ENCODE measurements around the gene EHBP1L1. TPM values are rescaled to one million over a fixed set of nuclear protein-coding genes. Genes with fewer than 3 reads are reported as not detected.
A peak's percentile ranks its signal among the peaks of the same experiment; 100 is the strongest.

EHBP1L1 gene
- total and polyA plus RNA-seq, 2 of the 13 experiments (the other 11 are each of a cell fraction or from before 2014, with no cell fraction given): 8.3 to 10.6 TPM

GRCh38 chr11:65574811-65575567 is 864 bp upstream of the EHBP1L1 start (continued):
- TF ChIP-seq ZMYM2 (CRISPR knock-in tag; IDR thresholded peaks at IDR 0.05) (peak; percentile 49; the same call in 1 of the 2 replicates), PLRG1 (conservative IDR thresholded peaks at IDR 0.05) (no peak), SOX5 (CRISPR knock-in tag; IDR thresholded peaks at IDR 0.05; ENCODE audit: borderline replicate concordance) (no peak), HDAC1 (CRISPR knock-in tag; IDR thresholded peaks at IDR 0.05) (peak; percentile 24; the same call in 1 of the 2 replicates), ZNF318 (CRISPR knock-in tag; IDR thresholded peaks at IDR 0.05) (peak; percentile 24; the same call in 1 of the 2 replicates), KDM1A (CRISPR knock-in tag; IDR thresholded peaks at IDR 0.05) (peak; percentile 79)
- TF ChIP-seq, protein P1, sequence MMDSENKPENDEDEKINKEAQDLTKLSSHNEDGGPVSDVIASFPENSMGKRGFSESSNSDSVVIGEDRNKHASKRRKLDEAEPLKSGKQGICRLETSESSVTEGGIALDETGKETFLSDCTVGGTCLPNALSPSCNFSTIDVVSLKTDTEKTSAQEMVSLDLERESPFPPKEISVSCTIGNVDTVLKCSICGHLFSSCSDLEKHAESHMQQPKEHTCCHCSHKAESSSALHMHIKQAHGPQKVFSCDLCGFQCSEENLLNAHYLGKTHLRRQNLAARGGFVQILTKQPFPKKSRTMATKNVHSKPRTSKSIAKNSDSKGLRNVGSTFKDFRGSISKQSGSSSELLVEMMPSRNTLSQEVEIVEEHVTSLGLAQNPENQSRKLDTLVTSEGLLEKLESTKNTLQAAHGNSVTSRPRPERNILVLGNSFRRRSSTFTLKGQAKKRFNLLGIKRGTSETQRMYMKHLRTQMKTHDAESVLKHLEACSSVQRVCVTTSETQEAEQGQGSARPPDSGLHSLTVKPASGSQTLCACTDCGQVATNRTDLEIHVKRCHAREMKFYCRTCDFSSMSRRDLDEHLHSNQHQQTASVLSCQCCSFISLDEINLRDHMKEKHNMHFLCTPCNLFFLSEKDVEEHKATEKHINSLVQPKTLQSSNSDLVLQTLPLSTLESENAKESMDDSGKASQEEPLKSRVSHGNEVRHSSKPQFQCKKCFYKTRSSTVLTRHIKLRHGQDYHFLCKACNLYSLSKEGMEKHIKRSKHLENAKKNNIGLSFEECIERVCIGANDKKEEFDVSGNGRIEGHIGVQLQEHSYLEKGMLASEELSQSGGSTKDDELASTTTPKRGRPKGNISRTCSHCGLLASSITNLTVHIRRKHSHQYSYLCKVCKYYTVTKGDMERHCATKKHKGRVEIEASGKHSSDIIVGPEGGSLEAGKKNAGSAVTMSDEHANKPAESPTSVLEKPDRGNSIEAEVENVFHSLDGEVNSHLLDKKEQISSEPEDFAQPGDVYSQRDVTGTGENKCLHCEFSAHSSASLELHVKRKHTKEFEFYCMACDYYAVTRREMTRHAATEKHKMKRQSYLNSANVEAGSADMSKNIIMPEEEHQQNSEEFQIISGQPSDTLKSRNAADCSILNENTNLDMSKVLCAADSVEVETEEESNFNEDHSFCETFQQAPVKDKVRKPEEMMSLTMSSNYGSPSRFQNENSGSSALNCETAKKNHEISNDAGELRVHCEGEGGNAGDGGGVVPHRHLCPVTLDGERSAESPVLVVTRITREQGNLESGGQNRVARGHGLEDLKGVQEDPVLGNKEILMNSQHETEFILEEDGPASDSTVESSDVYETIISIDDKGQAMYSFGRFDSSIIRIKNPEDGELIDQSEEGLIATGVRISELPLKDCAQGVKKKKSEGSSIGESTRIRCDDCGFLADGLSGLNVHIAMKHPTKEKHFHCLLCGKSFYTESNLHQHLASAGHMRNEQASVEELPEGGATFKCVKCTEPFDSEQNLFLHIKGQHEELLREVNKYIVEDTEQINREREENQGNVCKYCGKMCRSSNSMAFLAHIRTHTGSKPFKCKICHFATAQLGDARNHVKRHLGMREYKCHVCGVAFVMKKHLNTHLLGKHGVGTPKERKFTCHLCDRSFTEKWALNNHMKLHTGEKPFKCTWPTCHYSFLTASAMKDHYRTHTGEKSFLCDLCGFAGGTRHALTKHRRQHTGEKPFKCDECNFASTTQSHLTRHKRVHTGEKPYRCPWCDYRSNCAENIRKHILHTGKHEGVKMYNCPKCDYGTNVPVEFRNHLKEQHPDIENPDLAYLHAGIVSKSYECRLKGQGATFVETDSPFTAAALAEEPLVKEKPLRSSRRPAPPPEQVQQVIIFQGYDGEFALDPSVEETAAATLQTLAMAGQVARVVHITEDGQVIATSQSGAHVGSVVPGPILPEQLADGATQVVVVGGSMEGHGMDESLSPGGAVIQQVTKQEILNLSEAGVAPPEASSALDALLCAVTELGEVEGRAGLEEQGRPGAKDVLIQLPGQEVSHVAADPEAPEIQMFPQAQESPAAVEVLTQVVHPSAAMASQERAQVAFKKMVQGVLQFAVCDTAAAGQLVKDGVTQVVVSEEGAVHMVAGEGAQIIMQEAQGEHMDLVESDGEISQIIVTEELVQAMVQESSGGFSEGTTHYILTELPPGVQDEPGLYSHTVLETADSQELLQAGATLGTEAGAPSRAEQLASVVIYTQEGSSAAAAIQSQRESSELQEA (CRISPR knock-in tag; IDR thresholded peaks at IDR 0.05; ENCODE audit: not compliant biosample characterization): no peak
- TF ChIP-seq, protein P2, sequence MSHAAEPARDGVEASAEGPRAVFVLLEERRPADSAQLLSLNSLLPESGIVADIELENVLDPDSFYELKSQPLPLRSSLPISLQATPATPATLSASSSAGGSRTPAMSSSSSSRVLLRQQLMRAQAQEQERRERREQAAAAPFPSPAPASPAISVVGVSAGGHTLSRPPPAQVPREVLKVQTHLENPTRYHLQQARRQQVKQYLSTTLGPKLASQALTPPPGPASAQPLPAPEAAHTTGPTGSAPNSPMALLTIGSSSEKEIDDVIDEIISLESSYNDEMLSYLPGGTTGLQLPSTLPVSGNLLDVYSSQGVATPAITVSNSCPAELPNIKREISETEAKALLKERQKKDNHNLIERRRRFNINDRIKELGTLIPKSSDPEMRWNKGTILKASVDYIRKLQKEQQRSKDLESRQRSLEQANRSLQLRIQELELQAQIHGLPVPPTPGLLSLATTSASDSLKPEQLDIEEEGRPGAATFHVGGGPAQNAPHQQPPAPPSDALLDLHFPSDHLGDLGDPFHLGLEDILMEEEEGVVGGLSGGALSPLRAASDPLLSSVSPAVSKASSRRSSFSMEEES (CRISPR knock-in tag; IDR thresholded peaks at IDR 0.05): 0 out of 2 replicates have a peak, but pooled peaks have one; percentile 12

Measured in HepG2 (cell line).